Right atrium auricular region (tissue), 2 donors: ENCODE measurements around the gene BMAL1. TPM values are rescaled to one million over a fixed set of nuclear protein-coding genes. Genes with fewer than 3 reads are reported as not detected.
"Not testable (repeated sequence)": the region's sequence is repeated elsewhere in the genome, so short reads cannot be mapped to it uniquely, and the experiment has no call there.

Experiments used
- DNase-seq: peaks from one replicate; pipeline ENCODE4 v3.0.0-alpha.2; 2019; ENCODE audit warnings: low spot score
- H3K27ac ChIP-seq, 2 donors: fragments of 200-600 bp; sonication (generic); 1 replicate in 1 of 2; 2 replicates in 1 of 2; pipeline ENCODE4 v1.5.1; 2016 to 2019
- H3K27me3 ChIP-seq, 2 donors: fragments of 200-600 bp; sonication (generic); one replicate each; pipeline versions ENCODE4 v1.5.1 to v1.6.0; 2017 to 2019
- H3K36me3 ChIP-seq: fragments of 200-600 bp; sonication (generic); one replicate; pipeline ENCODE4 v1.5.1; 2016
- H3K4me1 ChIP-seq, 2 donors: fragments of 200-600 bp; sonication (generic); one replicate each; pipeline versions ENCODE4 v1.5.1 to v1.6.0; 2017 to 2019
- H3K4me3 ChIP-seq, 2 donors: fragments of 200-600 bp; sonication (generic); 1 replicate in 1 of 2; 2 replicates in 1 of 2; pipeline ENCODE4 v1.5.1; 2017 to 2019; ENCODE audit warnings: mild to moderate bottlenecking in 1 of 2, moderate library complexity in 1 of 2
- H3K9me3 ChIP-seq, 2 donors: fragments of 200-600 bp; sonication (generic); one replicate each; pipeline ENCODE4 v1.5.1; 2019
- total RNA-seq, 2 donors: library from RNA; depleted of rRNA; stranded (reverse); fragments of >200 nt; gene quantifications; one replicate each; pipeline ENCODE4 v1.1.0, GENCODE V29; 2016
- TF ChIP-seq, protein P1 (sequence below), 2 donors: fragments of 200-600 bp; sonication (generic); IDR thresholded peaks; one replicate each; pipeline ENCODE4 v1.5.1; 2019; ENCODE audit warnings: antibody characterized with exemption in 2 of 2

BMAL1 gene
- total RNA-seq, 2 donors from 2014 or later, result 20.7 to 24.9 TPM

DNA sequence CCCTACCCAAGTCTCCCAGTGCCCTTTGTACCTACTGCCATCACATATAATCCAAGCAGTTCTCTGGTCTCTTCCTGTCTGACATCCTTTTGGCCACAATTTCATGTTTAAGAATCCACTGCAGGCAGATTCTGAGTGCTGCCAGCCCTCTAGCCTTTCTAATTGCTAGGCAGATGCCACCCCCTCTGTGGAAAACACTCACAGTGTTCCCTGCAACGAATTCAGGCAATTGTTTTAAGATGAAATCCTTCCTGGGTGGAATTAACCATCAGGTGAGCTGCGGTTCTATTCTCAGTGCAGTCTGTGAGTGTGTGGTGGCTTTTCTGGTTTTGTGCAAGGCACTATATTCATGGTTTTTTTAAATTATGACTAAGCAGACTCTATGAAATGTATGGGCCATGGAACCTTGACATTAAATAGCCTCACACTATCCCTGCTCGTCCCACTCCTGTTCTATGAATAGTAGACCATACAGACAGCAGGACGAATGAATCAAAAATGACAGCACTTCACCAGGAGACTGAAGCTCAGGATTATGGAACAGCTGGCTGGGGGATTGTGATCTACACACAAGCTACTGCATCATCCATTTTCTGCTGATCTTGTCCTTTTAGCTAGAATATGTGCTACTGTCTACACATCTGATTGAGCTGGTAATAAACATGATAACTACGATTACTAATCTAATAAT lies 29.8 kb upstream of the BMAL1 start:
- H3K36me3 ChIP-seq, result no peaks in the 10 kb centered on the region

DNA sequence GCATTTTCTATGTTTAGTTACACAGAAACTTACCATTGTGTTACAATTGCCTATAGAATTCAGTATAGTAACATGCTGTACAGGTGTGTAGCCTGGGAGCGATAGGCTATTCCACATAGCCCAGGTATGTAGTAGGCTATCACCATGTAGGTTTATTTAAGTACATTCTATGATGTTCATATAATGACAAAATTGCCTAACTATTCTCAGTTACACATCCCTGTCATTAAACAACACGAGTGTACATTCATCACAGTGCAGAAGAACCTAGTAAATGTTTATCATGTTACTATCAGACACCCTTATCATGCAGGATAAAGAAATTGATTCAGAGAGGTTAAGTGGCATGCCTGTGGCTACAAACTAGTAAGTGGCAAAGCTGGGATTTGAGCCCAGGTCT lies 28.4 kb upstream of the BMAL1 start:
- Histone ChIP-seq H3K27ac (no peak overlapping the region), H3K4me3 (no peak overlapping the region), H3K36me3 (no peaks in the 10 kb centered on the region), H3K9me3 (no peaks in the 10 kb centered on the region), H3K4me1 (no peaks in the 10 kb centered on the region), H3K27me3 (no peaks in the 10 kb centered on the region)
- DNase-seq, result no peak
- TF ChIP-seq, protein P1, sequence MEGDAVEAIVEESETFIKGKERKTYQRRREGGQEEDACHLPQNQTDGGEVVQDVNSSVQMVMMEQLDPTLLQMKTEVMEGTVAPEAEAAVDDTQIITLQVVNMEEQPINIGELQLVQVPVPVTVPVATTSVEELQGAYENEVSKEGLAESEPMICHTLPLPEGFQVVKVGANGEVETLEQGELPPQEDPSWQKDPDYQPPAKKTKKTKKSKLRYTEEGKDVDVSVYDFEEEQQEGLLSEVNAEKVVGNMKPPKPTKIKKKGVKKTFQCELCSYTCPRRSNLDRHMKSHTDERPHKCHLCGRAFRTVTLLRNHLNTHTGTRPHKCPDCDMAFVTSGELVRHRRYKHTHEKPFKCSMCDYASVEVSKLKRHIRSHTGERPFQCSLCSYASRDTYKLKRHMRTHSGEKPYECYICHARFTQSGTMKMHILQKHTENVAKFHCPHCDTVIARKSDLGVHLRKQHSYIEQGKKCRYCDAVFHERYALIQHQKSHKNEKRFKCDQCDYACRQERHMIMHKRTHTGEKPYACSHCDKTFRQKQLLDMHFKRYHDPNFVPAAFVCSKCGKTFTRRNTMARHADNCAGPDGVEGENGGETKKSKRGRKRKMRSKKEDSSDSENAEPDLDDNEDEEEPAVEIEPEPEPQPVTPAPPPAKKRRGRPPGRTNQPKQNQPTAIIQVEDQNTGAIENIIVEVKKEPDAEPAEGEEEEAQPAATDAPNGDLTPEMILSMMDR (IDR thresholded peaks at IDR 0.05), result no peak

More for the DNA sequence above, 29.8 kb upstream of the BMAL1 start:
- Histone ChIP-seq H3K4me1 (no peaks in the 10 kb centered on the region), H3K27me3 (no peaks in the 10 kb centered on the region), H3K27ac (no peak overlapping the region), H3K9me3 (no peaks in the 10 kb centered on the region), H3K4me3 (no peak overlapping the region)
- no peak for DNase-seq
- TF ChIP-seq, protein P1 (IDR thresholded peaks at IDR 0.05), result no peak

GRCh38 chr11:13249992-13250391 lies 27.6 kb upstream of the BMAL1 start:
- no peak overlapping the region for H3K4me3 ChIP-seq
- no peak for DNase-seq

DNA sequence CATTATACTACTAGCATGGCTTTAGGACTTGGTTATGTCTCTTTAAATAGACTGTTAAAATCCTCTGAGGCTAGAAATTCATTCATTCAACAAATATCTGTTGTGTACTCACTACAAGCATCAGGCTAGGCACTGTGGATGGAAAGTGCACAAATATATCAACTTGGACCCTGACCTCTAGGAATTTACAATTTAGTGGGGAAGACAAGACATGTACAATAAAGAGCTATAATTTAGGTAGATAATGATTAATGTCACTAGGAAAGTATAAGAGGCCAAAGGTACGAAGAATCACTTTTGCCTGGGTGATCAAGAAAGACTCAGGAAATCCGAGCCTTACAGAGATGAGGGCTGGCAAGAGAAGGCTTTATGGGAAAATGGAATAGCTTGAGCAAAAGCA lies 25.6 kb upstream of the BMAL1 start:
- no peaks in the 10 kb centered on the region for H3K4me1 ChIP-seq

More at GRCh38 chr11:13249992-13250391, 27.6 kb upstream of the BMAL1 start:
- TF ChIP-seq, protein P1 (IDR thresholded peaks at IDR 0.05), result peak in 1 of 2 donors; percentile 18
- H3K9me3 ChIP-seq, result no peaks in the 10 kb centered on the region
- no peaks in the 10 kb centered on the region for H3K27me3 ChIP-seq
- H3K36me3 ChIP-seq, result no peaks in the 10 kb centered on the region
- no peak overlapping the region for H3K27ac ChIP-seq
- H3K4me1 ChIP-seq, result no peaks in the 10 kb centered on the region

GRCh38 chr11:13252438-13252837 lies 25.2 kb upstream of the BMAL1 start:
- DNase-seq, result no peak
- Histone ChIP-seq H3K4me3 (no peak overlapping the region), H3K4me1 (no peaks in the 10 kb centered on the region), H3K27ac (no peak overlapping the region), H3K27me3 (no peaks in the 10 kb centered on the region), H3K36me3 (no peaks in the 10 kb centered on the region), H3K9me3 (no peaks in the 10 kb centered on the region)
- TF ChIP-seq, protein P1 (IDR thresholded peaks at IDR 0.05), result no peak

More for the DNA sequence above, 25.6 kb upstream of the BMAL1 start:
- no peak overlapping the region for H3K27ac ChIP-seq
- no peak for DNase-seq
- no peaks in the 10 kb centered on the region for H3K9me3 ChIP-seq
- H3K36me3 ChIP-seq, result no peaks in the 10 kb centered on the region
- H3K27me3 ChIP-seq, result no peaks in the 10 kb centered on the region
- no peak overlapping the region for H3K4me3 ChIP-seq
- TF ChIP-seq, protein P1 (IDR thresholded peaks at IDR 0.05), result no peak

DNA sequence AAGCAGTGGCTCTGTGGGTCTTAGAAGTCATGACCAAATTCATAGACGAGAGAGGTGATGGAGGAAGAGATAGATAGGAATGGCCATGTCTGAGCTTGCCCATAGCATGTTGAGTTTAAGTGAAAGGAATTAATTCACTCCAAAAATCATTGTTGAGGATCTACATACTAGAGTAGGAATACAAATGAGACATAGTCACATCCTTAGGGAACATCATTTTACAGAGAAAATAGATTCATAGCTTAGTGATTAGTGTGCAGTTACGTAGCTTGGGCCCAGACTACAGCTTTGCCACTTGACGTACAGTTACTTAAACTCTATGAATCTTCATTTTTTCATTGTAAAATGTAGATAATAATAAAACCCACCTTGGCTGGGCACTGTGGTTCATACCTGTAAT lies 21.4 kb upstream of the BMAL1 start:
- no peak overlapping the region for H3K27ac ChIP-seq
- no peaks in the 10 kb centered on the region for H3K27me3 ChIP-seq
- H3K4me1 ChIP-seq, result peaks cover 0 to 11% of the 10 kb centered on the region in 2 donors
- TF ChIP-seq, protein P1 (IDR thresholded peaks at IDR 0.05), result no peak
- H3K36me3 ChIP-seq, result no peaks in the 10 kb centered on the region
- DNase-seq, result no peak
- no peaks in the 10 kb centered on the region for H3K9me3 ChIP-seq
- H3K4me3 ChIP-seq, result no peak overlapping the region

GRCh38 chr11:13258061-13258460 lies 19.5 kb upstream of the BMAL1 start:
- H3K9me3 ChIP-seq, H3K27me3 ChIP-seq, DNase-seq, H3K36me3 ChIP-seq, H3K4me3 ChIP-seq, H3K27ac ChIP-seq: not testable (repeated sequence)
- peaks cover 0 to 25% of the 10 kb centered on the region in 2 donors for H3K4me1 ChIP-seq
